Inflammatory macrophage treated with lipopolysaccharide for 4 hours (primary cell): Measurements from ENCODE around the gene BICD2.

Source experiments
- DNase-seq: peaks from one replicate; pipeline ENCODE4 v3.0.0-alpha.2; 2020

The BICD2 gene

GRCh38 chr9:92665836-92666235 is 98.8 kb downstream of the BICD2 start:
- no peak for DNase-seq

- DNase-seq, result no peak
Observed at GRCh38 chr9:92664394-92665152, 100.1 kb downstream of the BICD2 start.

GRCh38 chr9:92663951-92664350 is 100.7 kb downstream of the BICD2 start:
- no peak for DNase-seq

GRCh38 chr9:92663126-92663525 is 101.5 kb downstream of the BICD2 start:
- no peak for DNase-seq

- DNase-seq, result no peak
Observed at GRCh38 chr9:92661743-92662142, 102.9 kb downstream of the BICD2 start.
